ENCODE measurements around the gene ZNF281. TPM values are rescaled to one million over a fixed set of nuclear protein-coding genes. Genes with fewer than 3 reads are reported as not detected.

ZNF281 gene
- total and polyA plus RNA-seq, 10 donors: 4.4 to 34.8 (median 21.0) TPM

GRCh38 chr1:200401708-200402107 lies 8.1 kb downstream of the ZNF281 start:
- Histone ChIP-seq H3K27me3 (replicated peaks in 1 of 7) (no peaks in the 10 kb centered on the region), H3K9me3 (no peaks in the 10 kb centered on the region), H3K4me1 (peaks cover 18 to 77% (median 32%) of the 10 kb centered on the region in 6 donors), H3K27ac (no peak overlapping the region), H3K4me3 (no peak overlapping the region), H3K36me3 (peaks cover 0 to 31% (median 5%) of the 10 kb centered on the region in 6 donors)
- WGBS, 5 donors: 92 to 96% (median 93%) methylated on average over 1 of the region's 1 CpG
- TF ChIP-seq POLR2AphosphoS5 (IDR thresholded peaks at IDR 0.05): no peak
- DNase-seq: no peak
- intact Hi-C loops (cut with DNase I; ENCODE audit: low total_unique reads): no loop called here

- intact Hi-C loops (cut with DNase I; ENCODE audit: low total_unique reads): no loop called here
- DNase-seq: no peak
- Histone ChIP-seq H3K9me3 (no peaks in the 10 kb centered on the region), H3K27ac (peak overlapping the region in 1 of 8 donors; percentile 19), H3K4me1 (peaks cover 16 to 75% (median 28%) of the 10 kb centered on the region in 6 donors), H3K4me3 (no peak overlapping the region), H3K36me3 (peaks cover 0 to 31% (median 5%) of the 10 kb centered on the region in 6 donors), H3K27me3 (replicated peaks in 1 of 7) (no peaks in the 10 kb centered on the region)
- TF ChIP-seq CTCF (IDR thresholded peaks at IDR 0.05 in 8 of 11, conservative IDR thresholded peaks at IDR 0.05 in 3 of 11): no peak
- no peak for TF ChIP-seq POLR2AphosphoS5 (IDR thresholded peaks at IDR 0.05)
- TF ChIP-seq POLR2A (IDR thresholded peaks at IDR 0.05): no peak
- 92 to 99% (median 98%) methylated on average over 2 of the region's 2 CpGs for WGBS, 5 donors
Measured at GRCh38 chr1:200401263-200401662, 8.6 kb downstream of the ZNF281 start.

GRCh38 chr1:200400556-200400955 lies 9.3 kb downstream of the ZNF281 start:
- no peak for DNase-seq
- Histone ChIP-seq H3K4me3 (no peak overlapping the region), H3K9me3 (no peaks in the 10 kb centered on the region), H3K4me1 (peaks cover 9 to 74% (median 21%) of the 10 kb centered on the region in 6 donors), H3K27me3 (replicated peaks in 1 of 7) (no peaks in the 10 kb centered on the region), H3K27ac (peak overlapping the region in 2 of 8 donors; percentile 19 to 25), H3K36me3 (peaks cover 0 to 31% (median 5%) of the 10 kb centered on the region in 6 donors)
- 54 to 81% (median 70%) methylated on average over 2 of the region's 2 CpGs for WGBS, 5 donors
- intact Hi-C loops (cut with DNase I; ENCODE audit: low total_unique reads): no loop called here
- no peak for TF ChIP-seq CTCF (IDR thresholded peaks at IDR 0.05 in 8 of 11, conservative IDR thresholded peaks at IDR 0.05 in 3 of 11)
- no peak for TF ChIP-seq POLR2A (IDR thresholded peaks at IDR 0.05)
- no peak for TF ChIP-seq POLR2AphosphoS5 (IDR thresholded peaks at IDR 0.05)

GRCh38 chr1:200399860-200400259 lies 10.0 kb downstream of the ZNF281 start:
- Histone ChIP-seq H3K27me3 (replicated peaks in 1 of 7) (no peaks in the 10 kb centered on the region), H3K9me3 (no peaks in the 10 kb centered on the region), H3K27ac (peak overlapping the region in 2 of 8 donors; percentile 19 to 25), H3K36me3 (peaks cover 0 to 31% (median 5%) of the 10 kb centered on the region in 6 donors), H3K4me1 (peaks cover 2 to 74% (median 14%) of the 10 kb centered on the region in 6 donors), H3K4me3 (no peak overlapping the region)
- TF ChIP-seq CTCF (IDR thresholded peaks at IDR 0.05 in 8 of 11, conservative IDR thresholded peaks at IDR 0.05 in 3 of 11): no peak
- TF ChIP-seq POLR2AphosphoS5 (IDR thresholded peaks at IDR 0.05): no peak
- no peak for TF ChIP-seq POLR2A (IDR thresholded peaks at IDR 0.05)
- no peak for DNase-seq
- WGBS, 5 donors: 96 to 100% (median 98%) methylated on average over 1 of the region's 1 CpG
- intact Hi-C loops (cut with DNase I; ENCODE audit: low total_unique reads): no loop called here

Data from spleen (tissue), 11 donors.